Measurements from ENCODE around the gene ERV3-1.

ERV3-1 gene

DNA sequence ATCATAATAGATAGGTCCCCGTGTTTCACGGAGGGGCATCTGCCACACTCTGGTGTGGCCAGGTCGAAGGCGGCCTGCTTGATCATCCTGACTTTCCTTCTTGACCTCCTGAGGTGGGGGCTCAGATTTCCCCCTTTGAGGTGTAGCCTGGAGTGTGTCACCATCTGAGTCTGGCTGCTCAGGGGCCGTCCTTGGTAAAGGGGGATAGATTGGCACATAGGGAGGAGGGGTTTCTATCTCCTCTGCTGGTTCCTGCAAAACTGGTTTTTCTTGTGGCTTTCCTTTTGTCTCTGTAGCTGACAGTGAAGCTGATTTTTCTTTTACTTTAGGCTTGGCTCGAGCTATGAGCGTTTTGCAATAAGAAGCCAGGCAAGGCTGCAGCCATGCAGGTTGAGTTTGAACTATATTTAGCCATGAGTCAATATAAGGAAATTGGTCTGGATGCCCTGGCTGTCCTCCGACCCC is 8.5 kb downstream of the ERV3-1 start:
- no peak for DNase-seq (ENCODE audit: low read depth)
- TF ChIP-seq, protein P1, sequence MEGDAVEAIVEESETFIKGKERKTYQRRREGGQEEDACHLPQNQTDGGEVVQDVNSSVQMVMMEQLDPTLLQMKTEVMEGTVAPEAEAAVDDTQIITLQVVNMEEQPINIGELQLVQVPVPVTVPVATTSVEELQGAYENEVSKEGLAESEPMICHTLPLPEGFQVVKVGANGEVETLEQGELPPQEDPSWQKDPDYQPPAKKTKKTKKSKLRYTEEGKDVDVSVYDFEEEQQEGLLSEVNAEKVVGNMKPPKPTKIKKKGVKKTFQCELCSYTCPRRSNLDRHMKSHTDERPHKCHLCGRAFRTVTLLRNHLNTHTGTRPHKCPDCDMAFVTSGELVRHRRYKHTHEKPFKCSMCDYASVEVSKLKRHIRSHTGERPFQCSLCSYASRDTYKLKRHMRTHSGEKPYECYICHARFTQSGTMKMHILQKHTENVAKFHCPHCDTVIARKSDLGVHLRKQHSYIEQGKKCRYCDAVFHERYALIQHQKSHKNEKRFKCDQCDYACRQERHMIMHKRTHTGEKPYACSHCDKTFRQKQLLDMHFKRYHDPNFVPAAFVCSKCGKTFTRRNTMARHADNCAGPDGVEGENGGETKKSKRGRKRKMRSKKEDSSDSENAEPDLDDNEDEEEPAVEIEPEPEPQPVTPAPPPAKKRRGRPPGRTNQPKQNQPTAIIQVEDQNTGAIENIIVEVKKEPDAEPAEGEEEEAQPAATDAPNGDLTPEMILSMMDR (IDR thresholded peaks at IDR 0.05; ENCODE audit: low read length, missing control alignments): no peak
- H3K4me3 ChIP-seq (replicated peaks; ENCODE audit: low read depth, low read length): no peak overlapping the region

DNA sequence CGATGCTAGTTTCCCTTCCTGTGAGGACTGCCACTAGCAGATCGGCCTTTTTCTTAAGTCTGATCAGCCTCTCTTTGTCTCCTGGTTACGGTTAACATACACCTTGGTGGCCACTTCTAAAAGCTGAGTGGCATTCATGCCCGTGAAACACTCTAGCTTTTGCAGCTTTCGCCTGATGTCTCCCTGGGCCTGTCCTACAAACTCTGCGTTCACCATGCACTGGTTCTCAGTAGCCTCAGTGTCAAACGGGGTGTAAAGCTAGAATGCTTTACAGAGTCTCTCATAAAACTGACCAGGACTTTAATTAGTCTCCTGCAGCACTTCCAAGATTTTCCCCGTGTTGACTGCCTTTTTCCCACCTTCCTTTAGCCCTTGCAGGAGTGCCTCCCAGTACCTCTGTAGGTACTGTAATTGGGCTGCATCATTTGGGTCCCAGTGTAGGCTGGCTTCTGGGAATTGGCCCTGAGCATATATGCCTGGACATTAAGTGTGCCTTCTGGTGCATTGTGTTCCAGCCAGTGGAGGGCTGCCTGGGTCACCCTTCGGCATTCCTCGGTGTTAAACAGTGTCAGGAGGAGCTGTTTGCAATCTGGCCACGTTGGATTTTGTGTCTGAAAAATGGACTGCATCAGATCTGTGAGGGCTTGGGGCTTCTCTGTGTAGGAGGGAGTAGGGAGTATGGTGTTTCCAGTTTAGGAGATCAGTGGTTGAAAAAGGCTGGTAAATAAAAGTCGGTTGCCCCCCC is 9.2 kb downstream of the ERV3-1 start:
- H3K4me3 ChIP-seq (replicated peaks; ENCODE audit: low read depth, low read length): no peak overlapping the region
- DNase-seq (ENCODE audit: low read depth): no peak
- TF ChIP-seq, protein P1 (IDR thresholded peaks at IDR 0.05; ENCODE audit: low read length, missing control alignments): no peak

DNA sequence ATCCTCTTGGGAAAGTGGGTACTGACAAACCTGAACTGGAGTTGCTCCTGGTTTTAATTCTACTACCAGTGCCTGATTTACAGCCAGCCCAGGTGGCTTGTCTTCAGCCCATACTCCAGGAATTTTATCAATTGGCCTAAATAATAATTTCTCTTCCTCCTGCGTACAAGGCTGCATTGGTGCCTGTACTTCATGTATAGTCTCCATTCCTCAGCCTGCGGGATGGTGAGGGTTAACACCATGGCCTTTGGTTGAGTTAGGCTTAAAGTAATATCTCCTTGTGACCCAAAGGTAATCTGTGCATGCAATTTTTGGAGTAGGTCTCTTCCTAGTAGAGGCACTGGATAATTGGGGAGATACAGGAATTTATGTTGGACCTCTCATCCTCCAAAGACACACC is 10.2 kb downstream of the ERV3-1 start:
- H3K4me3 ChIP-seq (replicated peaks; ENCODE audit: low read depth, low read length): no peak overlapping the region
- DNase-seq (ENCODE audit: low read depth): no peak
- TF ChIP-seq, protein P1 (IDR thresholded peaks at IDR 0.05; ENCODE audit: low read length, missing control alignments): no peak

DNA sequence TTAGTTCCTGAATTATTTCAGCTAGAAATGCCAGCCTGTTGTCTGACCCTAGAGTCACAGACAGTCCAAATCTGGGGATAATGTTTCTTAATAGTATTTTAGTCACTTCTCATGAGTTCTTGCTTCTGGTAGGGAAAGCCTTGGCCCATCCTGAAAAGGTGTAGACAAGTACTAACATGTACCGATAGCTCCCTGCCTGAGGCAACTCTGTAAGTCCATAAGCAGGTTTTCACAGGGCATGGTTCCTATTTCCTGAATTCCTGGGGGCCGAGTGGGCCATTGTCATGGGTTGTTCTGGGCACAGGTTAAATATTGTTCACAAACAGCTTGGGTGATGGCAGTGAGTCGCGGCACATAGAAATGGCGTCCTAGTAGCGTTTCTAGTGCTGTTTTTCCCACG is 12.6 kb downstream of the ERV3-1 start:
- DNase-seq (ENCODE audit: low read depth): no peak
- TF ChIP-seq, protein P1 (IDR thresholded peaks at IDR 0.05; ENCODE audit: low read length, missing control alignments): no peak
- H3K4me3 ChIP-seq (replicated peaks; ENCODE audit: low read depth, low read length): no peak overlapping the region

DNA sequence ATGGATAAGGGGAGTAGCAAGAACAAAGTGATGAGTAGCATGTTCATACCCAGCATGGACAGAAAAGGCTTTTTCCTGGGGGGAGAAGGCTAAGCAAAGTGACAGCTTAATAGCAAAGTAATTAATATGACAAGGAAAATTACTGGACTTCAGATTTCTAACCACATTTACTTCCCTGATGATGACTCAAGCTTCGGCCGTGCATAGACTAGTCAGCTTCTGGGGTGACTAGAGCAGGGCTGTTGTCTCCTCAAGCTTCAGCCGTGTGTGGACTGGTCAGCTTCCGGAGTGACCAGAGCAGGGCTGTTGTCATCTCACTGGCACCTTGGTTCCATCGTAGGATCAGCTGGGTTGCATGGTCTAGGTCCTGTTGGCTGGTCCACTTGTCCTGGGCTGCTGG is 13.5 kb downstream of the ERV3-1 start:
- no peak for DNase-seq (ENCODE audit: low read depth)
- no peak overlapping the region for H3K4me3 ChIP-seq (replicated peaks; ENCODE audit: low read depth, low read length)
- TF ChIP-seq, protein P1 (IDR thresholded peaks at IDR 0.05; ENCODE audit: low read length, missing control alignments): no peak

DNA sequence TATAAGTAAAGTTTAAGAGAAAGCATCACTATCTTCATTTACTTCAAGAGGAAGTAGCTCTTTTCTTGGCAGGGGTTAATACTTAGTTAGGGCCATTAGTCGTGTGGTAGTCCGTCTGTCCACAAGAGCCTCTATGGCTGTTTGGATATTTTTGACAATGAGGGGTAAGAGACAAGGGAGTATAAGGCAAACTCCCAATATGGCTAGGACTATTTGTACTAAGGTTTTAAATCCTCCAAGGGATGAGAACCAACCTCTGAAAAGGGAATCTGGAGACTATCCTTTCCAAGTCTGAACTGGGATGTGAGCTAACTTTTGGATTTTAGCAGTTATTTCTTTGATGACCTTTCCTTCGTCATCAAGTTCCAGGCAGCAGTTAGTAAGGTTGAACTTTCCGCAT is 15.6 kb downstream of the ERV3-1 start, which contains the start of gene ZNF117:
Gene ZNF117 (minus strand): TSS at position 101 of the 400 bp plus-strand sequence.
- no peak within 1 kb of the TSS for H3K4me3 ChIP-seq (replicated peaks; ENCODE audit: low read depth, low read length)
- TF ChIP-seq, protein P1 (IDR thresholded peaks at IDR 0.05; ENCODE audit: low read length, missing control alignments): no peak
- no peak for DNase-seq (ENCODE audit: low read depth)

DNA sequence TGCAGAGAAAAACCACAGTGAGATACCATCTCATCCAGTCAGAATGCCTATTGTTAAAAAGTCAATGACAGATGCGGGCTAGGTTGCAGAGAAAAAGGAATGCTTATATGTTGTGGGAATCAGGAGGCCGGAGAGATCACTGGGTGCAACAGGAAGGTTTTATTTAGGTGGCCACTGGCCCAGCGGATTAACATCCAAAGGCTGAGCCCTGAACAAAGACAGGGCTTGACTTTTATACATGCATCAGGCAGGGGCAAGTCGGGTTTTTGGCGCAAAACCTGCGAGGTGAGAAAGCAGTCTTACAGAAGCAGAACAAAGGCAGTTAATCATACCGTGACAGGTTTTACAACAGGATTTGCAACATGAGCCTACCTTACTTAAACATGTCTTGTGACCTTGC is 16.3 kb downstream of the ERV3-1 start:
- no peak overlapping the region for H3K4me3 ChIP-seq (replicated peaks; ENCODE audit: low read depth, low read length)
- TF ChIP-seq, protein P1 (IDR thresholded peaks at IDR 0.05; ENCODE audit: low read length, missing control alignments): no peak
- no peak for DNase-seq (ENCODE audit: low read depth)

Measured in fibroblast of pulmonary artery (primary cell).